Tibial nerve (tissue), 4 donors: Measurements from ENCODE around the gene POLL.

Experiments used
- CTCF ChIP-seq, 5 experiments: fragments of 200-600 bp in 3 of 5; fragments of 450-650 bp in 2 of 5; sonication (generic) in 3 of 5; IDR thresholded peaks; one replicate each; pipeline ENCODE4 v1.5.1; 2016 to 2019; ENCODE audit warnings: antibody characterized with exemption in 5 of 5, mild to moderate bottlenecking in 3 of 5, moderate library complexity in 2 of 5
- EP300 ChIP-seq, 2 donors: sonication (generic); formaldehyde crosslinking; IDR thresholded peaks; one replicate each; pipeline ENCODE4 v1.6.1; 2017; ENCODE audit warnings: antibody characterized with exemption in 2 of 2, mild to moderate bottlenecking in 1 of 2

- TF ChIP-seq CTCF (IDR thresholded peaks at IDR 0.05) (no peak), EP300 (IDR thresholded peaks at IDR 0.05) (no peak)
Measured at GRCh38 chr10:101575091-101575490, 13.0 kb downstream of the POLL start.
